H4 (cell line): ENCODE measurements around the gene RUNX3. TPM values are rescaled to one million over a fixed set of nuclear protein-coding genes. Genes with fewer than 3 reads are reported as not detected.

Experiments used
- DNase-seq: peaks from one replicate; pipeline ENCODE4 v3.0.0-alpha.2; 2015; ENCODE audit warnings: low spot score
- total RNA-seq: library from RNA; depleted of rRNA; stranded (reverse); fragments of >200 nt; shearing (Covaris generic); gene quantifications from 2 replicates; pipeline ENCODE4 v1.2.3, GENCODE V29; 2014

Gene RUNX3
- total RNA-seq, 1 experiment from 2014 or later = 2.9 TPM

DNA sequence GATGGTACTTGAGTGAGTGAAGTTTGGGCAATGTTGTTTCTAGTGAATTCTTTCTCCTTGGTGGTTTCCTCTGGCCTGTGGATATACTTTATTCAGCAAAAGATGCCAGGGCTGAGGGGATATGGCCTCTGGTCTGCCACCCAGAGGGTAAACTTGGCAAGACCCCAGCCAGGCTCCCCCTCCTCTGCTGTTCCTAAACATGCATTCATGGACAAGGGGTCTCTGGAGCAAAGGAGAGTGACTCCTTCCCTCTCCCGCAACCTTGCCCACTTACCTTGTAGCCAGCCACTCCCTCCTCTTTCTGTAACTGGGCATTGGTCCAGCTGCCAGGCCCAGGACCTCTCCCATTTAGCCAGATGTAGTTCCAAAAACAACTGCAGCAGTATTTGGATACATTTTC is 43.8 kb downstream of the RUNX3 start:
- DNase-seq = no peak

DNA sequence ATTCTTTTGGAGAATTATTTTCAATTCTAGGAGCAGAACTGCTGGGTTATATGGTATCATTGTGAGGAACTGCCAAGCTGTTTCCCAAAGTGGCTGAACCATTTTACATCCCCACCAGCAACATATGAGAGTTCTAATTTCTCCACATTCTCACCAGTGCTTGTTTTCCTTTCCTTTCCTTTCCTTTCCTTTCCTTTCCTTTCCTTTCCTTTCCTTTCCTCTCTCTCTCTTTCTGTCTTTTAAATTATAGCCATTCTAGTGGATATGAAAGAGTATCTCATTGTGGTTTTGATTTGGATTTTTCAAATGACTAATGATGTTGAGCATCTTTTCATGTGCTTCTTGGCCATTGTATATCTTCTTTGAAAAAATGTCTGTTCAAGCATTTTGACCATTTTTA is 45.3 kb downstream of the RUNX3 start:
- no peak for DNase-seq

DNA sequence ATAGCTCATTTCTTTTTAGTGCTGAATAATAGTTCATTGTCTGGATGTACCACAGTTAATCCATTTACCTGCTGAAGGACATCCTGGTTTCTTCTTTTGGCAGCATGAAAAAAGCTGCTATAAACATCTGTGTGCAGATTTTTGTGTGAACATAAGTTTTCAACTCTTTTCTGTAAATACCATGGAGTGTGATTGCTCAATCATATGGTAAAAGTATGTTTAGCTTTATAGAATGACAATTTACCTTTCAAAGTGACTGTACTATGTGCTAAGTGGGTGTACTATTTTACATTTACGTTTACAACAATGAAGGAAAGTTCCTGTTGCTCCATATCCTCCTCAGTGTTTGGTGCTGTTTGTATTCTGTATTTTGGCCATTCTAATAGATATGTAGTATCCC is 49.0 kb downstream of the RUNX3 start:
- no peak for DNase-seq

DNA sequence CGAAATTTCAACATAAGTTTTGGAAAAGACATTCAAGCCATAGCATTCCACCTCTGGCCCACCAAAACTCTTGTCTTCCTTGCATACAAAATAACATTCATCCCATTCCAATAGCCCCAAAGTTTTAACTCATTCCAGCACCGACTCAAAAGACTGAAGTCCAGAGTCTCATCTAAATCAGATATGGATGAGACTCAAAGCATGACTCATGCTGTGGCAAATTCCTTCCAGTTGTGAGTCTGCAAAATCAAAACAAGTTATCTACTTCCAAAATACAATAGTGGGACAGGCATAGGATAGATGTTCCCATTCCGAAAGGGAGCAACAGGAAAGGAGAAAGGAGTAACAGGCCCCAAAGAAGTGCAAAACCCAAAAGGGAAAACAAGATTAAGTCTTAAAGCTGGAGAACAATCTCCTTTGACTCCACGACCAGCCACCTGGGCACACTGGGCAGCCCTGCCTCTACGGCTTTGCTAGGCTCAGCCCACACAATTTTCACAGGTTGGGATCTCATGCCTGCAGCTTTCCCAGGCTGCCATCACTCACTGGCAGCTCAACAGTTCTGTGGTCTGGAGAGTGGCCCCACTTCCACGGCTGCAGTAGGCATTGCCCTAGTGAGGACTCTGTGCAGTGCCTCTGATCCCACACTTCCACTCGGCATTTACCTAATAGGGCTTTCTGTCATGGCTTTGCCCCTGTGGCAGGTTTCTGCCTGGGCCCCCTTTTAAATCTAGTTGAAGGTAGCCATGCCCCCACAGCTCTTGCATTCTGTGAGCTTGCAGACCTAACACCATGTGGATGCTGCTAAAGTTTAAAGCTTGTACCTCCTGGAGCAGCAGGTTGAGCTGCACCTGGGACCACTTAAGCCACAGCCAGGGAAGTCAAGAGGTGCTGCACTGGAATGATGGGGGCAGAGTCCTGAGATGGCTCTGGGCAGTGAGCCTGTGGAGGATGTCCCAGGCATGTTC is 51.0 kb downstream of the RUNX3 start:
- DNase-seq = no peak

DNA sequence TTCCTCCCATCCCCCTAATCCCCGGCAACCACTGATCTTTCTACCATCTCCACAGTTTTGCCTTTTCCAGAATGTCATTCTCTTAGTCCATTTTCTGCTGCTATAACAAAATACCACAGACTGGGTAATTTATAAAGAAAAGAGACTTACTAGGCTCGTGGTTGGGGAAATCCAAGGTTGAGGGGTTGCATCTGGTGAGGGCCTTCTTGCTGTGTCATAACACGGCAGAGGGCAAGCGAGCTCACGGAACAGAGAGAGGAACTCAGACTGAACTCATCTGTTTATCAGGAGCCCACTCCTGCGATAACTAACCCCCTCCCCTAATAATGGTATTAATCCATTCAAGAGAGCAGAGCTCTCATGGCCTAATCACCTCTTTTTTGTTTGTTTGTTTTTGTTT is 52.0 kb downstream of the RUNX3 start:
- DNase-seq = no peak

DNA sequence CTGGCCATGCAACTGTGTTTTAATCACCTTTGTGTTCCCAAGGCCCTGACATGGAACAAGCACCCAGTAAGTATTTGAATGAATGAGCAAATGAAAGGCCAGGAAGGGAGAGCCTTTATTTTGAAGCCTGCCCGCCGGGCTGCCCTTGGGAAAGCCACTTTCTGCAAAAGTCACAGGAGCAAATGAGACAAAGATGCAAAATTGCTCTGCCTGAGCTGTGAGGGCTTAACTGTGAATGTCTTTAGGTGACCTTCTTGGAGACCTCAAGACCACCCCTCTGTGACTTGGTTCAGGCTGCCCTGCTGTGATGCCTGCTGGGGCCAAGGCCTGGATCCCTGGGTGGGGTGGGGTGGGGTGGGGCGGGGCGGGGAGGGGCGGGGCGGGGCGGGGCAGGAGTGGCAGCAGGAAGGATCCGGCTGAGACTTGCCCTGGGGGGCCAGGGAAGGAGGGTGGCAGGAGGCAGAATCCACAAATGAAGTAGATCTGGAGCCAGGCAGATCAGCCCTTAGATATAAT is 54.0 kb downstream of the RUNX3 start:
- DNase-seq = no peak

DNA sequence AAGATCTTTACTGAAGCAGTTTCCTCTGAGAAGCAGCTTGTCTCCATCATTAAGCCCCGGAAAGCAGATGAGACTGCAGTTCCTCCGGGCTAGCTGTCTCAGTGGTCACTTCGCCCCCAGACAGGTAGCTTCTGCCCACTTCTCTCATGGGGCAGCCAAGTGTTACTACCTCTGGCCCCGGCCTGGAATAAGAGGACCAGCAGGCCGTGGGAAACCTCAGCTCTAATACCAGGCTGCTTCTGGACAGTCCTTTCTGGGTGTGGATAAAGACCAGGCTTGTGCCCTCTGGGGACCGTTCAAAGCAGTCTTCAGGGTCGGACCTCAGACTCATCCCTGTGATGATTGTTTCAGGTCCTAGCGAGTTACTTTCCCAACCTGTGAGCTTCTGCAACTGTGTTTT is 54.8 kb downstream of the RUNX3 start:
- no peak for DNase-seq

DNA sequence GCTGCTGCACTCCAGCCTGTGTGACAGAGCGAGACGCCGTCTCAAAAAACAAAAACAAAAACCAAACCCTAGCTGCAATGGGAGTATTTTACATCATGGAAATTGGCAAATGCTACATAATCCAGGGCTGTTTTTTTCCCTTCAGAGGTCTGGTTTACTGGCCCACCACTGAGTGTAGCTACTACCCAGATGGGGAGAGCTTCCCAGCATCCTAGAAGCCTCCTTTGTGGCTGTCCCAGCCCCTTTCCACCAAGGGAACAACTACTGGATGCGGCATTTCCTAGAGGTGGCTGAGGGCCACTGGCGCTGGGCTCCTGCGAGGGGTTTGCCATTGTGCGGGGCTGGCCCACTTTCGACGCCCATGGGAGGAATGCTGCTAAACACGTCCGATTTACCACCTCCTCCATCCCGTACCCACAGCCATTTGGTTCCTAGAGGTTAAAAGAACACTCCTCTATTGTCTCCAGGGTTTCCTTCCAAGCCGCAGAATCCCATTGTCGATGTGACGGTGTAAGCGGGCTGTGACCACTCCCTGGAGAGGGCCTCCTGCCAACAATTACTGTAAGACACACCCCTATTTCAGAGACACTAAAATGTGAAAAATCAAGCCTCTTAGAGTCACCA is 55.4 kb downstream of the RUNX3 start:
- no peak for DNase-seq

DNA sequence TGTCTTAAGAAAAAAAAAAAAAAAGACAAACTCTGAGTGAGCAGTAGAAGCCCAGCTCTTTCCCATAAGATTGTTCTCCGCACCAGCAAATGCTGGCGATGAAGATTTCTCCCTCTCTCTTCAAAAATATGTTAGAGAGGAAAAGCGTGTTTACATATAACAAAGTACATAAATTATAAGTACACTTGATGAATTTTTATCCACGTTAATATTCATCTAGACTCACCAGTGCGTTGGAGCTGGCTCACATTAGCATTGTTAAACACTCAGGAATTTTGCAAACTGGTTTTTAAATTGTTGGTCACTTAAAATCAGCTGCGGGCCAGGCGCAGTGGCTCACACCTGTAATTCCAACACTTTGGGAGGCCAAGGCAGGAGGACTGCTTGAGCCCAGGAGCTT is 56.0 kb downstream of the RUNX3 start:
- DNase-seq = no peak

DNA sequence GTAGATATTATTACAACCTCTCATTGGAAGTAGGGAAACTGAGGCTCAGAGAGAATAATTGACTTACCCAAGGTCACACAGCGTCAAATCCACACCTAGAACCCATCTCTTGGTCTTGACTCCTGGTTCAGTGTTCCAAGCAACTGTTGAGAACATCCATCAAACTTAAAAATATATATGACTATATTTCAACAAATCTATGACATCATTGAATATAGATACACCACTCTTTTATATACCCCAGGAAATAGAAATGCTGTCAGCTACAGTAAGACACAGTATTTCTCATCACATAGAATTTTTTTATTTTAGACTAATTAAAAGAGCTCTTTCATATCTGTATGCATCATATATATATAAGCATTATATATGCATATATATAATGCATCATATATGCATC is 56.9 kb downstream of the RUNX3 start:
- DNase-seq = no peak

DNA sequence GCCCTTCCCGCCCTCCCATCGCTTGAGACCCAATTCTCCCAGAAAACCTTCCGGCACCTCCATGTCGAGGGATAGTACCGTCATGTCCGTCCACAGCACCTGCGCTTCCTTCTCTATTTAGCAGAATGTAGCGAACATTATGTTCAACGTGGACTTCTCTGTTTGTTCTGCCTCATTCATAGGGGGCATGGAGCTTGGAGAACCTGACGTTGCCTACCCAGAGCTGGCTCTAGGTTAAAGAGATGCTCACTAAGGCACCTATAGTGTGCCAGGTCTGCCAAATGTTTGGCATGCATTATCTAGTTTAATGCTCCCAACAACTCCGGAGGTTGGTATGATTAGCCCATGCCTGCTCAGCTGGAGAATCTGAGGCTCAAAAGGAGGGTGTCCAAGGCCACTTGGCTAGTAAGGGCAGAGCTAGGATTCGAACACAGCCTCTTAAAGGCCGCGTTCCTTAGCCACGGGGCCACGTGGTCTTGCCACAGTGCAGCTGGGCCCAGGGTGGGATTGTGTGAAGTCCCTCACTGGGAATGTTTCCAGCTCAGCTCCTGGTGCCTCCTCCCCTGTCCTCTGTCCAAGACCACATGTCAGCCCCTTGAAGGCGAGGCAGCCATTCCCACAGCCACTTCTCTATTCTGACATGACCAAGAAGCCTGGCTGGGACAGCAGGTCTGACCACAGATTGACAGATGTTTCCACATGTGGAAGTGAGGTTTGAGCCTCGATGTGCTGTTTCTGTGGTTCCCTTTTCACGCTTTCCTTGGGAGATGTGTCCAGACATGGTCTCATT is 57.8 kb downstream of the RUNX3 start:
- DNase-seq = no peak

DNA sequence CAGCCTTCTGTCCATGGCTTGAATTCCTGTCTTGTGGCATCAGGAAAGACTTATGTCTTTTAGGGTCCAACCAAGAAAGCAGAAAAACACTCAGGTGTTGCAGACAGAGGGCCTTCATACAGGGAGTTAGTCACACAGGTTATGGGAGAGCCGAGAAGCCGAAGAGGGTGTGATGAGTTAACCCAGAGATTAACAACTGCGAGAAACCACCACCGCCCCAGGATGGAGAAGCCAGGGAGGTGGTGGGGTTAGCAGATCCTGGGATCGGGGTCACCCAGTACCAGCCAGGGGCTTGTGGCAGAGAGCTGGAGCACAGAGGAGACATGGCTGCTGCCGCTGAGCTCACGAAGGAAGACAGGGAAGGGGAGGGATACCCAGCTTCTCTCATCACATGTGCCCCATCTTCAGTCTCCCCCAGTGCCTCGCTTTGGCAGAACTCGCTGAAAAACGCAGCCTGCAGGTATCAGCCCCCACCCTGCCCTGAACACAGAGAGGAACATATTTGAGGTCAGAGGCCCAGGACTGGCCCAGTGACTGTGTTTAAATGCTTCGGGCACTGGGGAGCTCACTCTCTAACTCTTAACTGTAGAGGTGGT is 58.7 kb downstream of the RUNX3 start:
- no peak for DNase-seq

DNA sequence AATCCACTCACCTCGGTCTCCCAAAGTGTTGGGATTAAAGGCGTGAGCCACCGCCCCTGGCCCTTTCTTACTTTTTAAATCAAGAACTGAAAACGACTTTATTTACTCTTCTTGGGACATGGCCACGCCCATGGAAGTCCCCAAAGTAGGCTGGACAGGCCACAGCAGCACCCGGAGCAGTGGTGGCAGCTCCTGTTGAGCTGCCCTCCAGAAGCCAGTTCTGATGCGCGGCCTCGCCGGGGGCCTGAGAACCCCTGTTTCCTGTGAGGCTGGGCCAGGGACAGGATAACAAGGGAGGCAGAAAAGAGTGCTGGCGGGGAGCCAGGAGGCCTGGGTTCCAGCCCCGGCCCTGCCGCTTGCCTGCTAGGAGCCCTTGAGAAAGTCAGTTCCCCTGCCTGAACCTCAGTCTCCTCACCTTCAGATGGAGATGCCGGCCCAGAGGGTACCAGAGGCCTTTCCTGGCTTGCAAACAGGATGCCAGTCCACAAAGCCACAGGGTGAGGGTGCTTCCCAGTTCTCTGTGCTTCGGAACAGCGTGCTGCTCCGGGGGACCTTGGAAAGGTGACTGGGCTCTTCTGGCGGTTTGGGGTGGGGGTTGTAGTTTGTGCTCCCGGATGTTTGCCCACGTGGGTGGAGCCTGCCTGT is 59.4 kb downstream of the RUNX3 start:
- DNase-seq = no peak

DNA sequence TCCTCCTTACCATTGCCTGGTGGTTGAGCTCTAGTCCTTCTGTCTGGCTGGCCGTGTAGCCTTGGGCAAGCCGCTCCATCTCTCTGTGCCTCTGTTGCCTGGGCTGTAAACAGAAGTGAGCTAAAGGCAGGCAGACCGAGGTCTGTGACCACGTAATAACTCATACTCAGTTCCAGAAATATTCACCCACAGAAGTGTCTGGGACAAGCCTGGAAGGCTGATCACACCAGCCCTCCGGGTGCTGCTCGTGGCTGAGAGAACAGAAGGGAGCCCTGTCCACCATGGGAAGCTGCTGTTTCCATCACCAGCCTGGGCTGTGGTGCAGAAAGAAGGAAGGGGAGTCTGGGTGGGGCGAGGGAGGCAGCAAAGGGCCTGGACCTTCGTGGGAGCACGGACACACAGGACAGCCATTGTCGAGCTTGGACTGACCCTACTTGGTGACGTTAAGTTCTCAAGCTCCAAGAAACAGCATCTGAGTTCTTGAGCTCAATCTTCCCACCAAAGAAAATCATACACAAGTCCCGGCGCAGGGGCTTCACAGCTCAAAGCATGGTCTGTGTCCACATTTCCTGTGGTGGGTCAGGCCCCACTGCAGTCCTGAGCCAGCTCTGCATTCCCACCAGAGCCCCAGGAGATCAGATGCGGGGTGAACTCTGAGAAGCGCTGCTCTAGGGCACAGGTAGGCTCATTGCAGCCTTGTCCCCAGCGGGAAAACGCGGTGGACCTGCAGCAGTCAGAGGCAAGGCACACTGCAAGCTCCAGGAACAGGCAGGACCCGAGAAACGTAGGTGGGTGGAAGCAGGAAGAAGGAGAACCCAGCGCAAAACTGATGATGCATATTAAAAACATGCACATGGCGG is 61.8 kb downstream of the RUNX3 start:
- DNase-seq = no peak

DNA sequence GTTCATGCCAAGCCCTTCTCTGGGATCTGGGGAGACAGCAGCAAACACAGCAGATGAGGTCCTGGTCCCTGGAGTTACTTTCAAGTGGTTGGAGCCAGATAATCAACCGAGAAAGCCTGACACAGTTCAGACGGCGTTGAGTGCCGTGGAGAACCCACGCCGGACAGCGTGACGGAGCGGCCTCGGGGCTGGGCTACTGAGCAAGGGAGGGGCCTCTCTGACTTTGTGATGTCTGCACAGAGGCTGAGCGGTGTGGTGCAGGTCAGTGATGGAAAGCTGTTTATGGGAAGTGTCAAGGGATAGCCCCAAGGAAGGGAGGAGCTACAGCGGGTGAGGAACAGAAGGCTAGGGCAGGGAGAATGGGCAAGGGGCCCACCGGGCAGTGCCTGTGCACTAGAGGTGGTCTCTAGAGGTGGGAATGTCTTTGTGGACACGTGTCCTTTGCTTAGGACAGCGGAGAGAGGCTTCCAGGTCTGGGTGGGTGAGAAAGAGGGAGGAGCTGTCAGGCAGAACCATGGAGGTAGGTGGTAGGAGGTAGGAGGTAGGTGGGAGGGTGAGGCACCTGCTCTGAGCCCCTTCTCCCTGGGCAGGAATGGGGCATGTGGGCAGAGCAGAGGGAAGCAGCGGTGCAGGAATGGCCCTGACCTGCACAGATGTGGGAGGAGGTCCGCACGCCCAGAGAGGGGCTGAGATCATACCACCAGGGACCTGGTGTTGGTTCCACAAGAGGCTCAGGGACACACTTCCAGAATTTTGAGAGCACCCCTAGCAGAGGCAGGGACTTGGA is 62.8 kb downstream of the RUNX3 start:
- no peak for DNase-seq

DNA sequence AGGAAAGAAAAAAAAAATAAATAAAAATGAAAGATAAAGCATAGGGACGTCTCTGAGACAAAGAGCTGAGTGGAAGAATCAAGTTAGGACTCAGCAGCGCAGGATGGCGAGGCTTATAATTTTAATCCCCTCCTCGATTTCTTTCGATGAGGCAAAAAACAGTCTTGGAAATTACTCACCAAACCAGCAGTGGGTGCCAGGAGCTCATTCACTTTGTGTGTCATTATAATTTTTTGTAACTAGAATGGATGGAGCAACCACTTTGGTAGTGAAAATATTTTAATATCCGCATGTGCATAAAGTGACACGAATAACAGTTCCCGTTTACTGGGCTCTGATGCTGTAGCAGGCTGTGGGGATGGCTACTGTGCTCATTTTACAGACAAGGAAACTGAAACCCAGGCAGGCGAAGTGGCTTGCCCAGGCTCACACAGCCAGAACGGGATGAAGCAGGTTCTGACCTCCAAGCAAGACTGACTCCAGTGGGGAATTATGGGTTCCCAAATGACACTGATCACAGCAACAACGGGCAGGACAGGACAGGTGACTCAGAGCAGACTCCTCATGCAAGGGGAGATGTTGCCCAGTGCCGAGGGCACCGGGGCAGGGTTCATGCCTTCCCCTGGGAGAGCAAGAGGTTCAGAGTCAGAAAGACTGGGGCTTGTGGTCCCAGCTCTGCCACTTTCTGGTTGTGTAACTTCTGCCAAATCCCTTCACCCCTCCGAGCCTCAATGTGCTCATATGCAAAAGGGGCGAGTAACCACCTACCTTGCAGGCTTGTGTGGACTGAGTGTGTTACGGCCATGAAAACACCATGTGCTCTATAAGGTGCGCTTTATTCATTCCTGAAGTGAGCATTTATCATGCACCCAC is 63.6 kb downstream of the RUNX3 start:
- DNase-seq = no peak

DNA sequence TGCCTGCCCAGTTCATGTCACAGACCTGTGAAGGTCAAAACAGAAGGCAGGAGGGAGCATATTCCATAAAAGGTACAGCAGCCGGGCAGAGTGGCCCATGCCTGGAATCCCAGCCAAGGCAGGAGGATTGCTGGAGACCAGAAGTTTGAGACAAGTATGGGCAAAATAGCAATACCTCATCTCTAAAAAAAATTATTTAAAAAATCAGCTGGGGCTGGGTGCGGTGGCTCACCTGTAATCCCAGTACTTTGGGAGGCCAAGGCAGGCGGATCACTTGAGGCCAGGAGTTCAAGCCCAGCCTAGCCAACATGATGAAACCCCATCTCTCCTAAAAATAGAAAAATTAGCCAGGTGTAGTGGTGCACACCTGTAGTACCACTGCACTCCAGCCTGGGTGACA is 64.5 kb downstream of the RUNX3 start:
- DNase-seq = no peak

DNA sequence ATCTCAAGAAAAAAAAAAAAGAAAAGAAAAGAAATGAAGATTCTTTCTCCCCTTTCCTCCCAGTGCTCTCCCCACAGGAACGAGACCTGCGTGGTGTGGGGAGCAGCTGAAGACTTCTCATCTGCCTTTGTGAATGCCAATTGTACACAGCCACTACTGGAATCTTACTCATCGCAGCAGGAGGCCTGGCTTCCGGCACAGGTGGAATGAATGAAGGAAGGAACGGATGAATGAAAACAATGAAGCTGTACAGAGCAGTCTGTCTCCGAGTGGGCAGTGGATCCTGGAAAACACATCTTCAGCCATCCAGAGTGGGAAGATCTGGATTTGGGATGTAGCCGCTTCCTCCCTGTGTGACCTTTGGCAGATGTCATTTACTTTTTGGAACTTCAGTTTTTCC is 64.9 kb downstream of the RUNX3 start:
- DNase-seq = no peak

DNA sequence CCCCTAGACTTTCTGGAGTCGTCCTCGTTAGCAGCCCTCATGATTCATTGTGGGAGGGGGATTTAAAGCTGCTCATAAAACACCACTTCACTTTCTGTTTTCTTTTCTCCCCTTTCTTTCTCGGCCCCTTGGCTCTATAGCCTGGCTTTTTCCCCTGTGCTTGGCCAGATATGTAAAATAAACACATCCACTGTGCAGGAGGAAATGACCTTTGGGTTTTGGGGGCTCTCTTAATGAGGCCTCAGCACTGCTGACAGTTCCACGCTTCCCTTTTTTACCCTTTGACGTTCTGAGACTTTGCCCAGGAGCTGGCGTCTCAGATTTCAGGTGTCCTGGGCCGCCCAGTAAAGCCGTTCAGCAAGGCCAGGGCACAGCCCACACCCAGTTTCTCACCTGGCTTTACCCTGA is 65.7 kb downstream of the RUNX3 start:
- no peak for DNase-seq
